Ishikawa (cell line): ENCODE measurements around the gene WEE2.

Experiments
- CEBPB ChIP-seq: IDR thresholded peaks from 2 replicates; pipeline ENCODE4 v1.6.1; 2012
- CREB1 ChIP-seq: IDR thresholded peaks from 2 replicates; pipeline ENCODE4 v1.6.1; 2012; ENCODE audit warnings: low read depth
- EGR1 ChIP-seq: IDR thresholded peaks from 2 replicates; pipeline ENCODE4 v1.6.1; 2012
- EP300 ChIP-seq: IDR thresholded peaks from 2 replicates; pipeline ENCODE4 v1.6.1; 2012; ENCODE audit warnings: borderline replicate concordance
- FOXM1 ChIP-seq: IDR thresholded peaks from 2 replicates; pipeline ENCODE4 v1.6.1; 2012; ENCODE audit warnings: low read depth, borderline replicate concordance
- NFIC ChIP-seq: IDR thresholded peaks from 2 replicates; pipeline ENCODE4 v1.6.1; 2012
- RAD21 ChIP-seq: IDR thresholded peaks from 2 replicates; pipeline ENCODE4 v1.6.1; 2012; ENCODE audit warnings: low read depth
- REST ChIP-seq: IDR thresholded peaks from 2 replicates; pipeline ENCODE4 v1.6.1; 2012; ENCODE audit warnings: low read depth, mild to moderate bottlenecking
- TAF1 ChIP-seq: IDR thresholded peaks from 2 replicates; pipeline ENCODE4 v1.6.1; 2012; ENCODE audit warnings: low read depth, mild to moderate bottlenecking
- TCF12 ChIP-seq: IDR thresholded peaks from 2 replicates; pipeline ENCODE4 v1.6.1; 2012; ENCODE audit warnings: low read depth
- TEAD4 ChIP-seq: IDR thresholded peaks from 2 replicates; pipeline ENCODE4 v1.6.1; 2012
- USF1 ChIP-seq: IDR thresholded peaks from 2 replicates; pipeline ENCODE4 v1.6.1; 2012
- YY1 ChIP-seq: IDR thresholded peaks from 2 replicates; pipeline ENCODE4 v1.6.1; 2012; ENCODE audit warnings: low read depth
- ZBTB7A ChIP-seq: IDR thresholded peaks from 2 replicates; pipeline ENCODE4 v1.6.1; 2012; ENCODE audit warnings: low read depth
- TF ChIP-seq, protein P1 (sequence below): IDR thresholded peaks from 2 replicates; pipeline ENCODE4 v1.6.1; 2012

The WEE2 gene

DNA sequence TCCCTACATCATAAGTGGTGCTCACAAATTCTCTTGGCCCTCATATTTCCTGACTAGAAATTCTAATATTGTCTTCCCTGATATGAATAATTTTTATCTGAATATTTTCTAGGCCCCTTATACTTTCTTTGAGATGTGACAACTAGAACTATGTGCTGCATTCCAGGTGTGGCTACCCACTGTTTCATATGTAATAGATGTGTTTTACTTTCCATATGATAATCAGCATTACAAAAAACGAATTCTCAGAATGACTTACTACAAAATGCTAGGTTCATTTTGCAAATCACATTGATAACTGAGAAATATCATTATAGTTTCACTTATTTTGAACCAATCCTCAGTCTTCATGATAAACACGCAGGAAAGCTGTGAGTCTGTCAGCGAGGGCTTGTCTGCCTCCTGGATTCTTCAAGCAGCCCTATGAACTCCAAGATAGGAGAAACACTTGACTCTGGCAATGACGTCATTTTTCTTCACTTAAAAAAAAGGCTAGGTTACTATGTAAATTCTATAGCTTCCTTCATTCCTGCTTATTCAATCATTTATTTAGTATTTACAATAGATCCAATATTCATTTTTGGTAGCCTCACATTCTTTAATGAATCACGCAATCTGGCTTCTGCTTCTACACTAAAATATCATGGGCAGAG is 4.6 kb downstream of the WEE2 start:
- TF ChIP-seq EP300: no peak

DNA sequence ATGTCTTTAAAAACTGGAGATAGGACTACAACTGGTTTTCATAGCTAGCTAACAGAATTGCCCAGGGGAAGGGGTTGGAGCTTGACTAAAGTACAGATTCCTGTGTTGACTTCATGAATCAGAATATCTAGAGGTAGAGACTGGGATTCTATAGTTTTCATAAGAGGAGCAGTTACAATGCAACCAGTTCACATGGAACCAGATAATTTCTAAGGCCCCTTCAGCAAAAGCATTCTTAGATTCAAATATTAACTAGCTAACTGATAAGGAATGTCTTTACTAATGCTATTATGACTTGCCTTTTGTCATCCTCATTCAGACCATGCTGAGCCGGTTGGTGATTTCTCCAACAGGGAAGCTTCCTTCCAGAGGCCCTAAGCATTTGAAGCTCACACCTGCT is 5.7 kb downstream of the WEE2 start:
- no peak for TF ChIP-seq EGR1
- no peak for TF ChIP-seq TAF1
- no peak for TF ChIP-seq CEBPB
- no peak for TF ChIP-seq FOXM1
- no peak for TF ChIP-seq NFIC
- TF ChIP-seq RAD21: no peak
- no peak for TF ChIP-seq CREB1
- no peak for TF ChIP-seq USF1
- no peak for TF ChIP-seq YY1
- TF ChIP-seq REST: no peak

DNA sequence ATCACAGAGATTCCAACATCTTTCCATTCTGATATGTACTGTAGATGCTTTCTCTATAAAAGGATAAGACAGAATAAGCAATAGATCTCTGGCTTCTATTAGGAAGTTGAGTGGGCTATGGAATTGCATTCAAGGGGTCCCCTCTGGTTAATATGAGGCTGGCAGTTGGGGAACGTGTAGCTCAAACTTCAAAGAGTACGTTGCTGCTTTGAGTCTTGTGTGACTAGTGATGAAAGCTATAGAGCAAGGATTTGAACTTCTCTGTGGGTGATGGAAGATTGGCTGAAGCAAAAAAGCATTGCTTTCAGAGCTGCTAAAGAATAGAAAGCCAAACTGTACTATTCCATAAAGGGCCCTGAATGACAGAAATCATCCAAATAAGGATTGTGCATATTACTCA is 6.4 kb downstream of the WEE2 start:
- TF ChIP-seq USF1: no peak
- no peak for TF ChIP-seq TEAD4
- no peak for TF ChIP-seq TCF12
- TF ChIP-seq, protein P1, sequence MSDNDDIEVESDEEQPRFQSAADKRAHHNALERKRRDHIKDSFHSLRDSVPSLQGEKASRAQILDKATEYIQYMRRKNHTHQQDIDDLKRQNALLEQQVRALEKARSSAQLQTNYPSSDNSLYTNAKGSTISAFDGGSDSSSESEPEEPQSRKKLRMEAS: no peak
- no peak for TF ChIP-seq TAF1
- TF ChIP-seq RAD21: no peak
- TF ChIP-seq FOXM1: no peak
- TF ChIP-seq REST: no peak
- TF ChIP-seq ZBTB7A: no peak
- TF ChIP-seq CEBPB: no peak
- no peak for TF ChIP-seq YY1
- TF ChIP-seq EGR1: no peak
- no peak for TF ChIP-seq NFIC

- no peak for TF ChIP-seq CREB1
- TF ChIP-seq EGR1: no peak
- TF ChIP-seq EP300: no peak
- TF ChIP-seq TEAD4: no peak
- TF ChIP-seq, protein P1: no peak
- no peak for TF ChIP-seq FOXM1
- no peak for TF ChIP-seq TAF1
- no peak for TF ChIP-seq YY1
- TF ChIP-seq RAD21: no peak
- TF ChIP-seq NFIC: no peak
- no peak for TF ChIP-seq ZBTB7A
- TF ChIP-seq TCF12: no peak
- no peak for TF ChIP-seq REST
- TF ChIP-seq CEBPB: no peak
Measured at GRCh38 chr7:141715018-141715417, 6.9 kb downstream of the WEE2 start.
